Mammary epithelial cell (primary cell): ENCODE data around the gene METTL25B.

ENCODE experiments used
- EZH2 ChIP-seq: IDR thresholded peaks from 2 replicates; pipeline ENCODE4 v1.6.1; 2012; ENCODE audit warnings: low read length, inconsistent platforms, borderline replicate concordance
- TF ChIP-seq, protein P1 (sequence below), 2 donors: IDR thresholded peaks in 1 of 2; conservative IDR thresholded peaks in 1 of 2; 2 replicates each; pipeline ENCODE4 v1.5.1; 2011 to 2012; ENCODE audit warnings: inconsistent platforms in 2 of 2, low read length in 2 of 2, mild to moderate bottlenecking in 2 of 2, control low read depth in 1 of 2, low read depth in 1 of 2; ENCODE audit not compliant: insufficient read depth in 1 of 2; ENCODE audit errors: extremely low read depth in 1 of 2

DNA sequence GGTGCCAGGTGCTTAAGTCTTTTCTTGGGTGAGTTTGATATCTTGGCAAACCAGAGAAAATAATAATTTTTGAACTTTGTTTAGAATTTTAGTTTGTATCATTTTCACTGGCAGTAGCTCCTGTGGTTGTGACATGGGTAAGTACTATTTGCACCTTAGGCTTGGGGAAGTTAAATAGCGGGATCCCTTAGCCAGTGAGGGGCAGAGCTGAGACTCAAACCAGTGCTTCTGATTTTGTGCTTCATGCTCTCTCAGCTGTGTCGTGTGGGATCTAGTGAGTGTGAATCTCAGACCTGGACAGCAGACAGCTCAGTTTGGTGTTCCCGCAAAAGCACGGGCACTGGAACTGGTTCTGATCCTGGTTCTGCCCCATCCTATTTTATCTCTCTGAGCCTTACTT lies 48.7 kb downstream of the METTL25B start:
- TF ChIP-seq, protein P1, sequence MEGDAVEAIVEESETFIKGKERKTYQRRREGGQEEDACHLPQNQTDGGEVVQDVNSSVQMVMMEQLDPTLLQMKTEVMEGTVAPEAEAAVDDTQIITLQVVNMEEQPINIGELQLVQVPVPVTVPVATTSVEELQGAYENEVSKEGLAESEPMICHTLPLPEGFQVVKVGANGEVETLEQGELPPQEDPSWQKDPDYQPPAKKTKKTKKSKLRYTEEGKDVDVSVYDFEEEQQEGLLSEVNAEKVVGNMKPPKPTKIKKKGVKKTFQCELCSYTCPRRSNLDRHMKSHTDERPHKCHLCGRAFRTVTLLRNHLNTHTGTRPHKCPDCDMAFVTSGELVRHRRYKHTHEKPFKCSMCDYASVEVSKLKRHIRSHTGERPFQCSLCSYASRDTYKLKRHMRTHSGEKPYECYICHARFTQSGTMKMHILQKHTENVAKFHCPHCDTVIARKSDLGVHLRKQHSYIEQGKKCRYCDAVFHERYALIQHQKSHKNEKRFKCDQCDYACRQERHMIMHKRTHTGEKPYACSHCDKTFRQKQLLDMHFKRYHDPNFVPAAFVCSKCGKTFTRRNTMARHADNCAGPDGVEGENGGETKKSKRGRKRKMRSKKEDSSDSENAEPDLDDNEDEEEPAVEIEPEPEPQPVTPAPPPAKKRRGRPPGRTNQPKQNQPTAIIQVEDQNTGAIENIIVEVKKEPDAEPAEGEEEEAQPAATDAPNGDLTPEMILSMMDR (conservative IDR thresholded peaks at IDR 0.05 in 1 of 2, IDR thresholded peaks at IDR 0.05 in 1 of 2; ENCODE audit: extremely low read depth in 1 of 2, insufficient read depth in 1 of 2, low read depth in 1 of 2, low read length in 2 of 2), result no peak
- no peak for TF ChIP-seq EZH2
